ENCODE data around the gene CIAPIN1.

DNA sequence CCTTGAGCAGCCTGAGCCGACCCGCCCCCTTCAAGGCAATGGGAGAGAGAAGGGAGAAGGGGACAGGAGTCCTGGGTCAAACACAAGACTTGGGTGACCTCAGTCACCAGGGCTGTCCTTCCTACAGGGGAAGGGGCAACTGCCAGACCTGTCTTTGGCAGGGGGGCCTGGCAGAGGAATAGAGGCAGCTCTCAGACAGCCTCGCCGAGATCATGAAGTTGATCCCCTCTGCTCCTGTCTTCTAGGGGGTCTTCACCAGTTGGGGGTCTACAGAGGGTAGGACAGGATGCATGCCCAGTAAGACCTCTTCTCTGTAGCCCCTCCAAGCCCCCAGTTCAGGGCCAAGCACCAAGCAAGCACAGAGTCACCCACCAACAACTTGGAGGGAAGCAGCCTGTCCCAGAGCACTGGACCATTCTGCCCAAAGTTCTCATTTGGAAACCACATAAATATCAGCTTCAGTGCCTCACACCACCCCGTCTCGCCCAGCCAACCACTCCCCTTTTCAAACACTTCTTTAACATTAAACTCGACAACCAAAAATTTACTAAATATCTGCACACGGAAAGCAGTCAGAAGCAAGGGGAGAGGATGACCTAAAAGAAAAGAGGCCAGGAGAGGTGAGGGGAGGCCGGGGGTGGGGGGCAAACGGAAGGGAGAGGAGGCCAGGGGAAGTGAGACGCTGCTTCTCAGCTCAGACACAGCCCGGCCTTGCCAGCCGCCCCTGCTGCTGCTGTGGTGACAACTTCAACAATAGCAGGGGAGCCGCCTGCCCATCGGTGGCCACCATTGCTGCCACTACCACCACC lies 31.4 kb upstream of the CIAPIN1 start:
- TF ChIP-seq, protein P1, sequence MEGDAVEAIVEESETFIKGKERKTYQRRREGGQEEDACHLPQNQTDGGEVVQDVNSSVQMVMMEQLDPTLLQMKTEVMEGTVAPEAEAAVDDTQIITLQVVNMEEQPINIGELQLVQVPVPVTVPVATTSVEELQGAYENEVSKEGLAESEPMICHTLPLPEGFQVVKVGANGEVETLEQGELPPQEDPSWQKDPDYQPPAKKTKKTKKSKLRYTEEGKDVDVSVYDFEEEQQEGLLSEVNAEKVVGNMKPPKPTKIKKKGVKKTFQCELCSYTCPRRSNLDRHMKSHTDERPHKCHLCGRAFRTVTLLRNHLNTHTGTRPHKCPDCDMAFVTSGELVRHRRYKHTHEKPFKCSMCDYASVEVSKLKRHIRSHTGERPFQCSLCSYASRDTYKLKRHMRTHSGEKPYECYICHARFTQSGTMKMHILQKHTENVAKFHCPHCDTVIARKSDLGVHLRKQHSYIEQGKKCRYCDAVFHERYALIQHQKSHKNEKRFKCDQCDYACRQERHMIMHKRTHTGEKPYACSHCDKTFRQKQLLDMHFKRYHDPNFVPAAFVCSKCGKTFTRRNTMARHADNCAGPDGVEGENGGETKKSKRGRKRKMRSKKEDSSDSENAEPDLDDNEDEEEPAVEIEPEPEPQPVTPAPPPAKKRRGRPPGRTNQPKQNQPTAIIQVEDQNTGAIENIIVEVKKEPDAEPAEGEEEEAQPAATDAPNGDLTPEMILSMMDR (IDR thresholded peaks at IDR 0.05): no peak
- TF ChIP-seq POLR2A (IDR thresholded peaks at IDR 0.05): no peak

Measured in esophagus squamous epithelium (tissue), 4 donors.